CMK (cell line): Measurements from ENCODE around the gene NUAK2.

Source experiments
- DNase-seq: peaks from one replicate; pipeline ENCODE4 v3.0.0-alpha.2; 2010; ENCODE audit warnings: low read depth

NUAK2 gene

DNA sequence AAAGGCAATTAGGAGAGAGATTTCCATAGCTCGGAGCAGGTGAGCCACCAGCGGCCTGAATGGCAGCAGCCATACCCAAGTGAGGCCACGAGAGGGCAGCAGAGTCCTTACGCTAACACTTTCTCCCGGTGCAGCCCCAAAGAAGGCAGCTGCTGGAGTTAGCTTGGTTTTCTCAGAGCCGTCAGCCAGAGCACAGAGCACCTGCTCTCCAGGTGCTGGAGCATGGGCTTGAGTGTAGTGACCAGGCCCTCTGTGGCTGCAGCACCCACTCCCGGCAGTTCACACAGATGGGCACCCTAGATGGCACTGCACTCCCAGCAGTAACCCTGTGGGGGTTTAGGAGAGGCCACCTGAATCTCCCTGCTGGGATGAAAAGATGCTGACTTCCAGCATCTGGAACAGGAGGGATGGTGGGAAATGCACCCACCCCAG is 48.0 kb downstream of the NUAK2 start:
- DNase-seq = peak; percentile 52

- no peak for DNase-seq
Measured at GRCh38 chr1:205272536-205272935, 49.0 kb downstream of the NUAK2 start.

DNA sequence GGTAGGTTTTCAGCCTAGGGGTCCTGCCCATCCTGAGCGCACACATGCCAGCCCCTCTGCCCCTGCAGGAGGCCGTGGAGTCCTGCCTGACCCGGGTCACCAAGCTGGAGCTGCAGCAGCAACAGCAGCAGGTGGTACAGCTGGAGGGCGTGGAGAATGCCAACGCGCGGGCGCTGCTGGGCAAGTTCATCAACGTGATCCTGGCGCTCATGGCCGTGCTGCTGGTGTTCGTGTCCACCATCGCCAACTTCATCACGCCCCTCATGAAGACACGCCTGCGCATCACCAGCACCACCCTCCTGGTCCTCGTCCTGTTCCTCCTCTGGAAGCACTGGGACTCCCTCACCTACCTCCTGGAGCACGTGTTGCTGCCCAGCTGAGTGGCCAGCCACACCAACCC is 49.8 kb downstream of the NUAK2 start:
- DNase-seq = no peak

GRCh38 chr1:205271277-205271676 is 50.3 kb downstream of the NUAK2 start:
- no peak for DNase-seq

DNA sequence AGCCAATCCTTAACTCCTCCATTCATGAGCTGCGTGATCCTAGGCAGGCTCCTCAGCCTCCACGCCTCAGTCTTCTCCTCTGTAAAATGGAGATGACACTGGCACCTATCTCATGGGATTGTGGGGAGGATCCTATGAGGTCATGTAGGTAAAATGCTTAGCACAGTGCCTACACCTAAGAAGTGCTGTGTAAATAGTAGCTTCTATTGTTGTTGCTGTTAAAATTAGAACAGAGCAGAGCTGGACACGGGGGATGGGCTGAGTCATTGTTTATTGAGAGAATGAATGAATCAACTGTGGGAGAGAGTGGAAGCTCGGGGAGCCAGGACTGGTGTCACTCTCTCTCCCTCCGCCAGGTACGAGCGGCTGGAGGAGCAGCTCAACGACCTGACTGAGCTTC is 50.8 kb downstream of the NUAK2 start:
- no peak for DNase-seq

DNA sequence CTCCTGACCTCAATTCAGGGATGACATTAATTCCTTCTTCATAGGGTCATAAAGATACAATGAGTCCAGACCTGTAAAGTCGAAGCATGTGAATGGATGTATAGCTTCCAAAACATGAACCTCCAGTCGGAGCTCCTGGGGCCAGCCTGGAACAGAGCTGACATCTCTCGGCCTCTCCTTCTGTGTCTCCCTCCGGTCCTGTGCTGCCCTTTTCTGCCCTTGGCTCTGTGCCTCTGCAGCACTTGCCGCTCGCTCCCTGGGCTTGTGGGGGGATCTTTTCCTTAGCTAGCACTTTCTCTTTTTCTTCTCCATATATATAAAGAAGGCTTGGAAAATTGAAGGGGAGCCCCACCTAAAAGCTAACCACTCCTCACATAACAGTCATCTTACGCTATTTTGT is 51.3 kb downstream of the NUAK2 start:
- no peak for DNase-seq

- no peak for DNase-seq
Measured at GRCh38 chr1:205269711-205270110, 51.8 kb downstream of the NUAK2 start.

DNA sequence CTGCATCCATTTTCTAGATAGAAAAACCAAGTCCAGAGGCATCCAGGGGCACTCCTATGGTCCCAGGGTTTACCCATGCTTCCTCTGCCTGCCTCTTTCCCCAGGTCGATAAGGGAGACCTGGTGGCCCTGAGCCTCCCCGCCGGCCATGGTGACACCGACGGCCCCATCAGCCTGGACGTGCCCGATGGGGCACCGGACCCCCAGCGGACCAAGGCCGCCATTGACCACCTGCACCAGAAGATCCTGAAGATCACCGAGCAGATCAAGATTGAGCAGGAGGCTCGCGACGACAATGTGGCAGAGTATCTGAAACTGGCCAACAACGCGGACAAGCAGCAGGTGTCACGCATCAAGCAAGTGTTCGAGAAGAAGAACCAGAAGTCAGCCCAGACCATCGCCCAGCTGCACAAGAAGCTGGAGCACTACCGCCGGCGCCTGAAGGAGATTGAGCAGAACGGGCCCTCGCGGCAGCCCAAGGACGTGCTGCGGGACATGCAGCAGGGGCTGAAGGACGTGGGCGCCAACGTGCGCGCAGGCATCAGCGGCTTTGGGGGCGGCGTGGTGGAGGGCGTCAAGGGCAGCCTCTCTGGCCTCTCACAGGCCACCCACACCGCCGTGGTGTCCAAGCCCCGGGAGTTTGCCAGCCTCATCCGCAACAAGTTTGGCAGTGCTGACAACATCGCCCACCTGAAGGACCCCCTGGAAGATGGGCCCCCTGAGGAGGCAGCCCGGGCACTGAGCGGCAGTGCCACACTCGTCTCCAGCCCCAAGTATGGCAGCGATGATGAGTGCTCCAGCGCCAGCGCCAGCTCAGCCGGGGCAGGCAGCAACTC is 52.5 kb downstream of the NUAK2 start:
- DNase-seq = no peak

DNA sequence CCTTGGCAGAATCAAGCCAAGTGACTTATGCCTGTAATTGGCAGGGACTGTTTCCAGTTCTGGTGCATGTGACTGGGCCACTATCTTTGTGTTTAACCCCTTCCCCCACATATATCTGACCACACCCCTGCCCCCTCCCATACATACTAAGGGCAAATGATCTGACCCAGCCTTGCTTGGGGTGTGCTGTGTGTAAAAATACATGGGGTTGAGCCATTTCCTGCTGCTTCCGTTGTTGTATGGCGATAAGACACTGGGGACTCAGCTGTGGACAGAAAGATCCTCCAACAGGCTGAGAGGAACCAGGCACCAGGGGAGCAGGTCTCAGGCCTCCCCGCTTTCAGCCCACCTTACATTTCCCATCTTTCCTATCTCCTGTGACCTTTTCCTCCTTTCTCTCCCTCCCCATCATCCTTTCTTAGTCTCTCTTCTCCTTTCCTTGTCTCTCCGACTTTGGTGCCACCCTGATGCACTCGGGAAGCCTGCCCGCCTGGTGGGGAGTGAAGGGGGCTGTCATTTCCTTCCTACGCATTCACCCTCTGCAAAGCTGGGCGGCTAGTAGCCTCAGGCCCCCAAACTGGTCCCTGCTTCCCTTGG is 54.1 kb downstream of the NUAK2 start:
- DNase-seq = peak; percentile 90

- no peak for DNase-seq
Measured at GRCh38 chr1:205266611-205267305, 54.8 kb downstream of the NUAK2 start.

GRCh38 chr1:205263580-205264190 is 57.9 kb downstream of the NUAK2 start:
- DNase-seq = no peak

GRCh38 chr1:205262731-205263171 is 58.8 kb downstream of the NUAK2 start:
- DNase-seq = no peak

- DNase-seq = no peak
Measured at GRCh38 chr1:205261946-205262691, 59.4 kb downstream of the NUAK2 start.

GRCh38 chr1:205260948-205261732 is 60.4 kb downstream of the NUAK2 start:
- no peak for DNase-seq

- DNase-seq = no peak
Measured at GRCh38 chr1:205259998-205260397, 61.5 kb downstream of the NUAK2 start.

DNA sequence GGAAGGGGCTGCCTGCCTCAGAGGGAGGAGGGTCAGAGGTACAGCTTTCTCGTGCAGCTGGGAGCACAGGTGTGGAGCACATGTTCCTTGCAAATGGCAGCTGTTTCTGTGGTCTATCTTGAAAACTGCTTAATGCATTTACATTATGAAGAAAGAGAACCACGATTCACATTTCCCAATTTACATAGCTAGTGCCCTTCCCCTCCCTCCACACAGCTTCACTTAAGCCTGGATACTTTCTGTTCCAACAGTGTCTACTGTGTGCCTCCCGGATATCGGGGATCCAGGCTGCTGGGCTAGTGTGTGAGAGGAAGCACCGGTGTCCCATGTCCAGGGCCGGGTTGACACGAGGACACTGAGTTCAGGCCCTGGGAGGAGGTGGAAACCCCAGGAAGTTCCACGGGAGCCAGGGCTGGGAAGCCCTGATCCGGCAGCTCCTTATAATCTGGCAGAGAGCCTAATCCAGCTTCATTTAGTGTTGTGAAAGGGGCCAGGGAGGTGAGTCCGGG is 62.2 kb downstream of the NUAK2 start:
- DNase-seq = no peak

GRCh38 chr1:205258719-205259118 is 62.8 kb downstream of the NUAK2 start:
- DNase-seq = no peak

DNA sequence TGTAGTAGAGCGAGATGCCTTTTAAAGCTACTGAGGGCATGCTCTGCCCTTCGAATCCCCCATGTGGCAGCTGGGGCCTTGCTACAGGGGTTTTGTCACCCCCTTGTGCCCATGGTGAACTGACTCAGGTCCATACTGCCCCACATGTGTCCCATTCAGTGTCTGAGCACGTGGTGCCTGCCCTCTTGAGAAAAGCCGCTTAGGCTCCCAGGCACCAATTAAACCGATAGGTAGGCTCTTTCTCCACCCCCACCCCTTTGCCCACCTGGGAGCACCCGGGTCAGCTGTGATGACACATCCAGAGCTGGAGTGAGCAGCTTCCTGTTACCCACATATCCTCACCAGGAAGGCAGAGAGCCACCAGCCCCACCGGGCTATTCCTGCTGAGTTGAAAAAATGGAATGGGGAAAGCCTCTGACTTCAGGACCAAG is 63.3 kb downstream of the NUAK2 start:
- DNase-seq = no peak

DNA sequence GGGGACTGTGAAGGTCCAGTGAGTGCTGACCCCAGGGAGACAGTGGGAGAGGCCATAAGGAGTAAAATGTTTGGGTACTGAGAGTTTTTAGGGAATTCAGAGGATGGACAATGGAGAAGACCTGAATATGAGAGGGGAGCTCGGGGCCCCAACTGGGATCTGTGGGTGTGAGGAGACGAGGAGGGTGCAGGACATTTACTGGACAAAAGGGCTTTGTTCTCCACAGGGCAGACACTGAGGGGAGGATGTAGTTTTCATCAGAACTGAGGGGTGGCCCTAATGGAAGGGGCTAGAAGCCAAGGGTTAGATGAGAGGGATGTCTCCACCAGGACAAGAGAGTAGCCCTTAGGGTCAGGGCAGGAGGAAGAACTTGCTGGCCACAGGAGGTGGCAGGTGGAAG is 63.8 kb downstream of the NUAK2 start:
- DNase-seq = no peak

- DNase-seq = no peak
Measured at GRCh38 chr1:205256951-205257625, 64.5 kb downstream of the NUAK2 start.
